Kidney (tissue), 14 donors: ENCODE data around the gene MIER1. TPM values are rescaled to one million over a fixed set of nuclear protein-coding genes. Genes with fewer than 3 reads are reported as not detected.
A peak's percentile ranks its signal among the peaks of the same experiment; 100 is the strongest.

Experiments
- DNase-seq, 5 donors: peaks; one replicate each; pipeline ENCODE4 v3.0.0-alpha.2; 2013 to 2020
- FAIRE-seq: peaks from 2 replicates; lab custom pipeline; 2012; peaks lifted over from hg19 to GRCh38; lab: Jason Lieb, UNC
- H3K27ac ChIP-seq, 2 donors: one replicate each; pipeline ENCODE4 v1.7.0; 2013; ENCODE audit warnings: low read depth in 2 of 2, low read length in 2 of 2, inconsistent platforms in 1 of 2
- H3K27me3 ChIP-seq: one replicate; pipeline ENCODE4 v1.7.1; 2013; ENCODE audit warnings: low read length, inconsistent platforms; ENCODE audit not compliant: control insufficient read depth, insufficient read depth
- H3K36me3 ChIP-seq, 3 donors: one replicate each; pipeline versions ENCODE4 v1.7.0 to v1.7.1; 2013; ENCODE audit warnings: low read length in 3 of 3, control low read depth in 1 of 3, inconsistent platforms in 1 of 3; ENCODE audit not compliant: insufficient read depth in 3 of 3, control insufficient read depth in 2 of 3
- H3K4me1 ChIP-seq, 3 donors: one replicate each; pipeline versions ENCODE4 v1.7.0 to v1.7.1; 2013; ENCODE audit warnings: low read length in 3 of 3, inconsistent platforms in 1 of 3, low read depth in 1 of 3; ENCODE audit not compliant: control insufficient read depth in 2 of 3, insufficient read depth in 2 of 3
- H3K4me3 ChIP-seq, 3 donors: one replicate each; pipeline versions ENCODE4 v1.7.0 to v1.8.1; 2013; ENCODE audit warnings: low read length in 3 of 3, control low read depth in 1 of 3, inconsistent platforms in 1 of 3
- H3K9ac ChIP-seq, 3 donors: one replicate each; pipeline versions ENCODE4 v1.7.0 to v1.7.1; 2013; ENCODE audit warnings: low read length in 3 of 3, control low read depth in 1 of 3, inconsistent platforms in 1 of 3
- H3K9me3 ChIP-seq, 3 donors: one replicate each; pipeline versions ENCODE4 v1.7.0 to v1.7.1; 2013; ENCODE audit warnings: low read length in 3 of 3, control low read depth in 1 of 3, inconsistent platforms in 1 of 3; ENCODE audit not compliant: control insufficient read depth in 2 of 3, insufficient read depth in 1 of 3
- CTCF ChIP-seq: IDR thresholded peaks from 3 replicates; pipeline ENCODE4 v1.5.1; 2012; ENCODE audit warnings: mild to moderate bottlenecking, moderate library complexity, borderline replicate concordance; ENCODE audit not compliant: insufficient read depth; ENCODE audit errors: extremely low read depth
- intact Hi-C: fragments of 100-400 bp; cut with DNase I; formaldehyde crosslinking; loops from one replicate; pipeline ENCODE4 v1.11.1; 2022
- polyA plus RNA-seq: library from polyadenylated mRNA; stranded (reverse); fragments of 350-450 nt; fragmentation: Illumina TruSeq; extraction: RNeasy Lipid Tissue Mini Kit (QIAGEN cat#74804); gene quantifications from one replicate; pipeline ENCODE4 v1.2.3, GENCODE V29; 2014; ENCODE audit warnings: low read depth, low replicate concordance; ENCODE audit not compliant: insufficient read depth
- total RNA-seq: library from RNA; stranded (reverse); fragmentation: NEBNext Ultra II Directional; extraction: Animal tissue kit (Norgen Biotek cat#: 25700); gene quantifications from one replicate; pipeline ENCODE4 v1.2.1, GENCODE V29; 2021
- donor health status: control.
- donor health status: control.
- donor health status: control.
- donor health status: control.
- donor health status: control.
- donor health status: DM: yes; HTN: yes; CAD: no.
- donor health status: Normal renal cell carcinoma (clear cell type).

The MIER1 gene
- total and polyA plus RNA-seq, 2 donors from 2014 or later: 9.4 to 47.6 TPM

GRCh38 chr1:66996018-66996682, 71.4 kb downstream of the MIER1 start:
- no peaks in the 10 kb centered on the region for H3K27me3 ChIP-seq
- peak in 4 of 5 donors; percentile 58 to 88 (median 77) for DNase-seq
- intact Hi-C loops: loop anchor here (10.0 kb wide), 1 partner anchor 139 kb away; the partner anchor contains the start of gene C1orf141
- H3K4me1 ChIP-seq: peaks cover 0 to under 1% (median 0%) of the 10 kb centered on the region in 3 donors
- no peak overlapping the region for H3K9ac ChIP-seq
- H3K27ac ChIP-seq: no peak overlapping the region
- peaks cover 0 to 13% (median 3%) of the 10 kb centered on the region in 3 donors for H3K36me3 ChIP-seq
- FAIRE-seq: no peak
- TF ChIP-seq CTCF: peak; percentile 81
- no peaks in the 10 kb centered on the region for H3K9me3 ChIP-seq
- no peak overlapping the region for H3K4me3 ChIP-seq

GRCh38 chr1:66998972-66999371, 74.2 kb downstream of the MIER1 start:
- no peak for FAIRE-seq
- Histone ChIP-seq H3K27me3 (no peaks in the 10 kb centered on the region), H3K9ac (no peak overlapping the region), H3K27ac (no peak overlapping the region), H3K36me3 (peaks cover 0 to 3% (median under 1%) of the 10 kb centered on the region in 3 donors), H3K4me3 (no peak overlapping the region), H3K9me3 (no peaks in the 10 kb centered on the region), H3K4me1 (peaks cover 0 to 11% (median 10%) of the 10 kb centered on the region in 3 donors)
- DNase-seq: no peak
- intact Hi-C loops: loop anchor here (10.0 kb wide), 1 partner anchor 136 kb away; the partner anchor contains the start of gene C1orf141
- no peak for TF ChIP-seq CTCF

GRCh38 chr1:66999640-67000400, 75.0 kb downstream of the MIER1 start:
- FAIRE-seq (no peak), DNase-seq (peak in 1 of 5 donors; percentile 12)
- peaks cover 0 to 5% (median 0%) of the 10 kb centered on the region in 3 donors for H3K36me3 ChIP-seq
- H3K9me3 ChIP-seq: no peaks in the 10 kb centered on the region
- TF ChIP-seq CTCF: no peak
- H3K27me3 ChIP-seq: no peaks in the 10 kb centered on the region
- no peak overlapping the region for H3K27ac ChIP-seq
- H3K9ac ChIP-seq: no peak overlapping the region
- H3K4me1 ChIP-seq: peaks cover 0 to 11% (median 10%) of the 10 kb centered on the region in 3 donors
- intact Hi-C loops: loop anchor here (10.0 kb wide), 1 partner anchor 135 kb away; the partner anchor contains the start of gene C1orf141
- no peak overlapping the region for H3K4me3 ChIP-seq
